ENCODE data around the gene IPP.

IPP gene

GRCh38 chr1:45765999-45766792 is 15.7 kb upstream of the IPP start:
- no peak overlapping the region for H2AFZ ChIP-seq (ENCODE audit: insufficient read depth, low read length, poor library complexity)
- H4K8ac ChIP-seq (ENCODE audit: low read depth, low read length) = no peak overlapping the region
- H3K14ac ChIP-seq (ENCODE audit: low read length) = no peak overlapping the region
- H3K4me1 ChIP-seq (ENCODE audit: control insufficient read depth in 1 of 2, insufficient read depth in 2 of 2, low read length in 2 of 2) = peaks cover 0 to 2% of the 10 kb centered on the region in 2 experiments
- no peak overlapping the region for H3K4ac ChIP-seq (ENCODE audit: low read depth, low read length)
- no peak overlapping the region for H3K18ac ChIP-seq (ENCODE audit: low read length)
- no peak overlapping the region for H2AK5ac ChIP-seq (ENCODE audit: low read length)
- no peak overlapping the region for H2BK5ac ChIP-seq (ENCODE audit: low read depth, low read length, poor library complexity)
- no CpG with 5 or more reads among the region's 13 CpGs for WGBS (ENCODE audit: extremely low coverage, insufficient coverage, insufficient read length)
- no peak overlapping the region for H3K4me3 ChIP-seq (ENCODE audit: low read depth, low read length)
- no peak overlapping the region for H4K12ac ChIP-seq (ENCODE audit: low read depth, low read length)
- H2BK12ac ChIP-seq (ENCODE audit: low read length) = no peak overlapping the region
- no peaks in the 10 kb centered on the region for H3K9me3 ChIP-seq (ENCODE audit: insufficient read depth, low read depth, low read length)
- no peak overlapping the region for H3K4me2 ChIP-seq (ENCODE audit: low read length)
- no peak overlapping the region for H3K27ac ChIP-seq (ENCODE audit: low read depth, low read length)
- H2BK120ac ChIP-seq (ENCODE audit: insufficient read depth, low read length, poor library complexity) = no peak overlapping the region
- no peaks in the 10 kb centered on the region for H3K79me1 ChIP-seq (ENCODE audit: low read length)
- no peak for DNase-seq
- H3K27me3 ChIP-seq (ENCODE audit: insufficient read depth, low read length) = no peaks in the 10 kb centered on the region
- no peak overlapping the region for H4K91ac ChIP-seq (ENCODE audit: low read depth, low read length)
- H3K9ac ChIP-seq (ENCODE audit: low read length) = no peak overlapping the region
- H3K79me2 ChIP-seq (ENCODE audit: control insufficient read depth, insufficient read depth, low read length, poor library complexity) = no peaks in the 10 kb centered on the region
- no peak overlapping the region for H3K23ac ChIP-seq (ENCODE audit: low read length)
- no peaks in the 10 kb centered on the region for H3K36me3 ChIP-seq (ENCODE audit: control insufficient read depth in 1 of 2, insufficient read depth in 2 of 2, low read length in 2 of 2)

GRCh38 chr1:45762291-45762690 is 11.8 kb upstream of the IPP start:
- Histone ChIP-seq H4K91ac (ENCODE audit: low read depth, low read length) (no peak overlapping the region), H3K14ac (ENCODE audit: low read length) (no peak overlapping the region), H3K4me1 (ENCODE audit: control insufficient read depth in 1 of 2, insufficient read depth in 2 of 2, low read length in 2 of 2) (peaks cover 0 to 1% of the 10 kb centered on the region in 2 experiments), H2BK12ac (ENCODE audit: low read length) (no peak overlapping the region), H3K18ac (ENCODE audit: low read length) (no peak overlapping the region), H3K36me3 (ENCODE audit: control insufficient read depth in 1 of 2, insufficient read depth in 2 of 2, low read length in 2 of 2) (no peaks in the 10 kb centered on the region), H3K4ac (ENCODE audit: low read depth, low read length) (no peak overlapping the region), H4K8ac (ENCODE audit: low read depth, low read length) (no peak overlapping the region), H2AFZ (ENCODE audit: insufficient read depth, low read length, poor library complexity) (no peak overlapping the region), H3K9me3 (ENCODE audit: insufficient read depth, low read depth, low read length) (no peaks in the 10 kb centered on the region), H3K27ac (ENCODE audit: low read depth, low read length) (no peak overlapping the region), H3K4me3 (ENCODE audit: low read depth, low read length) (no peak overlapping the region), H3K23ac (ENCODE audit: low read length) (no peak overlapping the region), H3K27me3 (ENCODE audit: insufficient read depth, low read length) (no peaks in the 10 kb centered on the region), H3K79me2 (ENCODE audit: control insufficient read depth, insufficient read depth, low read length, poor library complexity) (no peaks in the 10 kb centered on the region), H3K79me1 (ENCODE audit: low read length) (no peaks in the 10 kb centered on the region), H2BK5ac (ENCODE audit: low read depth, low read length, poor library complexity) (no peak overlapping the region), H3K9ac (ENCODE audit: low read length) (no peak overlapping the region), H4K12ac (ENCODE audit: low read depth, low read length) (no peak overlapping the region), H3K4me2 (ENCODE audit: low read length) (no peak overlapping the region), H2BK120ac (ENCODE audit: insufficient read depth, low read length, poor library complexity) (no peak overlapping the region), H2AK5ac (ENCODE audit: low read length) (no peak overlapping the region)
- no peak for DNase-seq
- WGBS (ENCODE audit: extremely low coverage, insufficient coverage, insufficient read length) = no CpG with 5 or more reads among the region's 3 CpGs

DNA sequence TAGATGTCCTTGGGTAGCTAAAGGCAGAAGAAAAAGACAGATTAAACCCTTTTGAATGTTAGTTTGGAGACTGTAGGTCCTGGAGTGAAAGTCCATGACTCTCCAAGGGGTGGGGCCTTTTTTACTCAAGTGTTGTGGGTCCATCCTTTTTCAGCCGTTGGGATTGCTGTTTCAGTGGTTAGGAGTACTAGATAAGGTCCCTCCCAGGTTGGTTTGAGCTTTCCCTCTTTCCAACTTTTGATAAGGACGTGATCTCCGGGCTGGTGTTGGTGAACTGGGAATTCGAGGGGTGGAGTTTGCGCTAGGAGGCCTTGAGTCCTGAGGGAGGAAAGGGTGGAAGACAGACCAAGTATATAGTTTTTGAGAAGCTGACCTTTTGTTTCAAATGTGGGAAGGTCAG is 5.2 kb upstream of the IPP start:
- H4K12ac ChIP-seq (ENCODE audit: low read depth, low read length) = no peak overlapping the region
- no peak overlapping the region for H4K91ac ChIP-seq (ENCODE audit: low read depth, low read length)
- no CpG with 5 or more reads among the region's 5 CpGs for WGBS (ENCODE audit: extremely low coverage, insufficient coverage, insufficient read length)
- no peak for DNase-seq
- peaks cover 2% of the 10 kb centered on the region for H3K79me1 ChIP-seq (ENCODE audit: low read length)
- no peak overlapping the region for H3K27ac ChIP-seq (ENCODE audit: low read depth, low read length)
- no peak overlapping the region for H3K18ac ChIP-seq (ENCODE audit: low read length)
- H2AK5ac ChIP-seq (ENCODE audit: low read length) = no peak overlapping the region
- peaks cover 0 to 5% of the 10 kb centered on the region in 2 experiments for H3K4me1 ChIP-seq (ENCODE audit: control insufficient read depth in 1 of 2, insufficient read depth in 2 of 2, low read length in 2 of 2)
- H3K14ac ChIP-seq (ENCODE audit: low read length) = no peak overlapping the region
- H2BK120ac ChIP-seq (ENCODE audit: insufficient read depth, low read length, poor library complexity) = no peak overlapping the region
- H3K27me3 ChIP-seq (ENCODE audit: insufficient read depth, low read length) = no peaks in the 10 kb centered on the region
- no peak overlapping the region for H3K23ac ChIP-seq (ENCODE audit: low read length)
- no peak overlapping the region for H4K8ac ChIP-seq (ENCODE audit: low read depth, low read length)
- H3K36me3 ChIP-seq (ENCODE audit: control insufficient read depth in 1 of 2, insufficient read depth in 2 of 2, low read length in 2 of 2) = no peaks in the 10 kb centered on the region
- no peak overlapping the region for H3K9ac ChIP-seq (ENCODE audit: low read length)
- H2BK5ac ChIP-seq (ENCODE audit: low read depth, low read length, poor library complexity) = no peak overlapping the region
- no peak overlapping the region for H3K4ac ChIP-seq (ENCODE audit: low read depth, low read length)
- H3K9me3 ChIP-seq (ENCODE audit: insufficient read depth, low read depth, low read length) = peaks cover 6% of the 10 kb centered on the region
- H2BK12ac ChIP-seq (ENCODE audit: low read length) = no peak overlapping the region
- no peak overlapping the region for H3K4me3 ChIP-seq (ENCODE audit: low read depth, low read length)
- peaks cover 2% of the 10 kb centered on the region for H3K79me2 ChIP-seq (ENCODE audit: control insufficient read depth, insufficient read depth, low read length, poor library complexity)
- no peak overlapping the region for H3K4me2 ChIP-seq (ENCODE audit: low read length)
- H2AFZ ChIP-seq (ENCODE audit: insufficient read depth, low read length, poor library complexity) = no peak overlapping the region

- Histone ChIP-seq H4K91ac (ENCODE audit: low read depth, low read length) (no peak overlapping the region), H2BK12ac (ENCODE audit: low read length) (no peak overlapping the region), H4K12ac (ENCODE audit: low read depth, low read length) (no peak overlapping the region), H3K4me1 (ENCODE audit: control insufficient read depth in 1 of 2, insufficient read depth in 2 of 2, low read length in 2 of 2) (peaks cover 3 to 5% of the 10 kb centered on the region in 2 experiments), H2BK120ac (ENCODE audit: insufficient read depth, low read length, poor library complexity) (no peak overlapping the region), H3K36me3 (ENCODE audit: control insufficient read depth in 1 of 2, insufficient read depth in 2 of 2, low read length in 2 of 2) (no peaks in the 10 kb centered on the region), H2AFZ (ENCODE audit: insufficient read depth, low read length, poor library complexity) (no peak overlapping the region), H3K23ac (ENCODE audit: low read length) (no peak overlapping the region), H3K79me1 (ENCODE audit: low read length) (peaks cover 9% of the 10 kb centered on the region), H2AK5ac (ENCODE audit: low read length) (no peak overlapping the region), H3K18ac (ENCODE audit: low read length) (no peak overlapping the region), H4K8ac (ENCODE audit: low read depth, low read length) (no peak overlapping the region), H3K9ac (ENCODE audit: low read length) (no peak overlapping the region), H2BK5ac (ENCODE audit: low read depth, low read length, poor library complexity) (no peak overlapping the region), H3K27me3 (ENCODE audit: insufficient read depth, low read length) (no peaks in the 10 kb centered on the region), H3K79me2 (ENCODE audit: control insufficient read depth, insufficient read depth, low read length, poor library complexity) (peaks cover 5% of the 10 kb centered on the region), H3K4me2 (ENCODE audit: low read length) (no peak overlapping the region), H3K14ac (ENCODE audit: low read length) (no peak overlapping the region), H3K27ac (ENCODE audit: low read depth, low read length) (no peak overlapping the region), H3K4ac (ENCODE audit: low read depth, low read length) (no peak overlapping the region), H3K4me3 (ENCODE audit: low read depth, low read length) (no peak overlapping the region), H3K9me3 (ENCODE audit: insufficient read depth, low read depth, low read length) (peaks cover 6% of the 10 kb centered on the region)
- WGBS (ENCODE audit: extremely low coverage, insufficient coverage, insufficient read length) = no CpG with 5 or more reads among the region's 11 CpGs
- no peak for DNase-seq
Observed at GRCh38 chr1:45753248-45754037, 3.0 kb upstream of the IPP start.
